HCT116 (cell line): Measurements from ENCODE around the gene HPCAL4.

ENCODE experiments used
- CTCF ChIP-seq, 3 experiments: fragments of 200-600 bp in 1 of 3; sonication (generic) in 1 of 3; IDR thresholded peaks in 2 of 3; conservative IDR thresholded peaks in 1 of 3; 2 replicates each; pipeline ENCODE4 v1.5.1; 2012 to 2017; ENCODE audit warnings: low read depth in 2 of 3, low read length in 2 of 3, antibody characterized with exemption in 1 of 3, borderline replicate concordance in 1 of 3, control low read depth in 1 of 3, mild to moderate bottlenecking in 1 of 3, mixed read lengths in 1 of 3, mixed run types in 1 of 3, moderate library complexity in 1 of 3; ENCODE audit not compliant: insufficient read depth in 1 of 3
- ELF1 ChIP-seq: IDR thresholded peaks from 2 replicates; pipeline ENCODE4 v1.6.1; 2012; ENCODE audit warnings: low read depth, borderline replicate concordance
- EZH2 ChIP-seq: fragments of 200-600 bp; sonication (generic); IDR thresholded peaks from 2 replicates; pipeline ENCODE4 v1.6.1; 2017; ENCODE audit warnings: antibody characterized with exemption, mixed run types
- POLR2A ChIP-seq: IDR thresholded peaks from 2 replicates; pipeline ENCODE4 v1.7.0; 2011; ENCODE audit warnings: borderline replicate concordance; ENCODE audit not compliant: insufficient read depth, insufficient read length; ENCODE audit errors: extremely low read depth
- POLR2AphosphoS5 ChIP-seq: IDR thresholded peaks from 2 replicates; pipeline ENCODE4 v1.6.1; 2011; ENCODE audit warnings: mild to moderate bottlenecking, low read depth, low read length, moderate library complexity
- SP1 ChIP-seq: IDR thresholded peaks from 2 replicates; pipeline ENCODE4 v1.6.1; 2012; ENCODE audit warnings: low read depth
- YY1 ChIP-seq: IDR thresholded peaks from 2 replicates; pipeline ENCODE4 v1.6.1; 2011; ENCODE audit warnings: low read length, low read depth, moderate library complexity, mild to moderate bottlenecking; ENCODE audit not compliant: insufficient replicate concordance; ENCODE audit errors: extremely low read depth
- ZBTB33 ChIP-seq: IDR thresholded peaks from 2 replicates; pipeline ENCODE4 v1.6.1; 2011; ENCODE audit warnings: mild to moderate bottlenecking, low read length, moderate library complexity; ENCODE audit not compliant: insufficient replicate concordance; ENCODE audit errors: extremely low read depth

- no peak for TF ChIP-seq POLR2AphosphoS5
- no peak for TF ChIP-seq POLR2A
- no peak for TF ChIP-seq SP1
- no peak for TF ChIP-seq CTCF (IDR thresholded peaks at IDR 0.05 in 2 of 3, conservative IDR thresholded peaks at IDR 0.05 in 1 of 3; ENCODE audit: borderline replicate concordance in 1 of 3, insufficient read depth in 1 of 3, low read depth in 2 of 3, low read length in 2 of 3)
- no peak for TF ChIP-seq ELF1
- no peak for TF ChIP-seq ZBTB33
- no peak for TF ChIP-seq YY1
- TF ChIP-seq EZH2: no peak
Observed at GRCh38 chr1:39683591-39684312, 7.5 kb downstream of the HPCAL4 start.
